ENCODE results near the gene PPFIA4.
"Not testable (repeated sequence)": the region's sequence is repeated elsewhere in the genome, so short reads cannot be mapped to it uniquely, and the experiment has no call there.

Gene PPFIA4

GRCh38 chr1:203009185-203009584, 17.1 kb upstream of the PPFIA4 start:
- in situ Hi-C loops (cut with MboI; ENCODE audit: low sequenced_read_pairs), result no loop called here

- in situ Hi-C loops (cut with MboI; ENCODE audit: low sequenced_read_pairs), result loop anchor here (10.0 kb wide), 2 partner anchors 1283 to 1323 kb away; no protein-coding TSS in a partner anchor
These were observed 14.7 kb upstream of the PPFIA4 start for GRCh38 chr1:203011582-203011981.

GRCh38 chr1:203017061-203017460, 9.2 kb upstream of the PPFIA4 start:
- in situ Hi-C loops (cut with MboI; ENCODE audit: low sequenced_read_pairs), result loop anchor here (10.0 kb wide), 2 partner anchors 1278 to 1318 kb away; no protein-coding TSS in a partner anchor

GRCh38 chr1:203017692-203018091, 8.6 kb upstream of the PPFIA4 start:
- in situ Hi-C loops (cut with MboI; ENCODE audit: low sequenced_read_pairs), result loop anchor here (10.0 kb wide), 2 partner anchors 1277 to 1317 kb away; no protein-coding TSS in a partner anchor

- in situ Hi-C loops (cut with MboI; ENCODE audit: low sequenced_read_pairs), result not testable (repeated sequence)
These were observed 3.4 kb upstream of the PPFIA4 start for GRCh38 chr1:203022855-203023254.

GRCh38 chr1:203025686-203026030, 633 bp upstream of the PPFIA4 start:
- in situ Hi-C loops (cut with MboI; ENCODE audit: low sequenced_read_pairs), result loop anchor here (25.0 kb wide), 1 partner anchor 462 kb away; the partner anchor contains the start of genes OPTC and PRELP

- in situ Hi-C loops (cut with MboI; ENCODE audit: low sequenced_read_pairs), result loop anchor here (25.0 kb wide), 1 partner anchor 460 kb away; the partner anchor contains the start of genes OPTC and PRELP
These were observed 674 bp downstream of the PPFIA4 start for GRCh38 chr1:203026666-203027663.

- in situ Hi-C loops (cut with MboI; ENCODE audit: low sequenced_read_pairs), result loop anchor here (25.0 kb wide), 1 partner anchor 459 kb away; the partner anchor contains the start of genes OPTC and PRELP
These were observed 1.9 kb downstream of the PPFIA4 start for GRCh38 chr1:203028067-203028783.

GRCh38 chr1:203028784-203029553, 2.7 kb downstream of the PPFIA4 start:
- in situ Hi-C loops (cut with MboI; ENCODE audit: low sequenced_read_pairs), result loop anchor here (25.0 kb wide), 1 partner anchor 458 kb away; the partner anchor contains the start of genes OPTC and PRELP

- in situ Hi-C loops (cut with MboI; ENCODE audit: low sequenced_read_pairs), result loop anchor here (10.0 to 25.0 kb wide), 4 partner anchors 93 to 456 kb away; partner anchors contain the start of genes ADORA1, OPTC and PRELP
These were observed 5.2 kb downstream of the PPFIA4 start for GRCh38 chr1:203031467-203031866.

GRCh38 chr1:203033287-203033686, 7.0 kb downstream of the PPFIA4 start:
- in situ Hi-C loops (cut with MboI; ENCODE audit: low sequenced_read_pairs), result loop anchor here (10.0 to 25.0 kb wide), 4 partner anchors 92 to 454 kb away; partner anchors contain the start of genes ADORA1, OPTC and PRELP

- in situ Hi-C loops (cut with MboI; ENCODE audit: low sequenced_read_pairs), result loop anchor here (10.0 to 25.0 kb wide), 4 partner anchors 91 to 453 kb away; partner anchors contain the start of genes ADORA1, OPTC and PRELP
These were observed 7.6 kb downstream of the PPFIA4 start for GRCh38 chr1:203033917-203034316.

GRCh38 chr1:203034422-203035110, 8.3 kb downstream of the PPFIA4 start:
- in situ Hi-C loops (cut with MboI; ENCODE audit: low sequenced_read_pairs), result loop anchor here (10.0 to 25.0 kb wide), 4 partner anchors 90 to 453 kb away; partner anchors contain the start of genes ADORA1, OPTC and PRELP

GRCh38 chr1:203035111-203036000, 9.1 kb downstream of the PPFIA4 start:
- in situ Hi-C loops (cut with MboI; ENCODE audit: low sequenced_read_pairs), result loop anchor here (10.0 to 25.0 kb wide), 4 partner anchors 89 to 452 kb away; partner anchors contain the start of genes ADORA1, OPTC and PRELP

GRCh38 chr1:203036135-203036534, 9.8 kb downstream of the PPFIA4 start:
- in situ Hi-C loops (cut with MboI; ENCODE audit: low sequenced_read_pairs), result loop anchor here (10.0 to 25.0 kb wide), 4 partner anchors 89 to 451 kb away; partner anchors contain the start of genes ADORA1, OPTC and PRELP

- in situ Hi-C loops (cut with MboI; ENCODE audit: low sequenced_read_pairs), result loop anchor here (10.0 to 25.0 kb wide), 4 partner anchors 88 to 451 kb away; partner anchors contain the start of genes ADORA1, OPTC and PRELP
These were observed 10.2 kb downstream of the PPFIA4 start for GRCh38 chr1:203036537-203036936.

- in situ Hi-C loops (cut with MboI; ENCODE audit: low sequenced_read_pairs), result loop anchor here (10.0 to 25.0 kb wide), 4 partner anchors 87 to 450 kb away; partner anchors contain the start of genes ADORA1, OPTC and PRELP
These were observed 11.4 kb downstream of the PPFIA4 start for GRCh38 chr1:203037509-203038190.
